ENCODE results near the gene SLC2A4RG.

Gene SLC2A4RG

DNA sequence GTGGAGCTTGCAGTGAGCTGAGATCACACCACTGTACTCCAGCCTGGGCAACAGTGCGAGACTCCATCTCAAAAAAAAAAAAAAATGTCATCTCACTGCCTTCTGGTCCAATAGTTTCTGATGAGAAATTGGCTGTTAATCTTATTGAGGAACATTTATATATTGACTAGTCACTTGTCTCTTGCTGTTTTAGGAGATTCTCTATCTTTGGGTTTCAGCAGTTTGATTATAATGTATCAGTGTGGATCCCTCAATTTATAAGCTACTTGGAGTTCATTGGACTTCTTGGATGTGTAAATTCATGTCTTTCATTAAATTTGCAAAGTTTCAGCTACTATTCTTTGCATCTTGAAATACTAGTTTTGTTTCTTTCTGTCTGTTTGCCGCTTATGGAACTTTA, 20.6 kb upstream of the SLC2A4RG start:
- TF ChIP-seq GATA3 (IDR thresholded peaks at IDR 0.05; ENCODE audit: low read depth, low read length) (no peak), GATA2 (IDR thresholded peaks at IDR 0.05; ENCODE audit: low read depth, low read length) (no peak)

DNA sequence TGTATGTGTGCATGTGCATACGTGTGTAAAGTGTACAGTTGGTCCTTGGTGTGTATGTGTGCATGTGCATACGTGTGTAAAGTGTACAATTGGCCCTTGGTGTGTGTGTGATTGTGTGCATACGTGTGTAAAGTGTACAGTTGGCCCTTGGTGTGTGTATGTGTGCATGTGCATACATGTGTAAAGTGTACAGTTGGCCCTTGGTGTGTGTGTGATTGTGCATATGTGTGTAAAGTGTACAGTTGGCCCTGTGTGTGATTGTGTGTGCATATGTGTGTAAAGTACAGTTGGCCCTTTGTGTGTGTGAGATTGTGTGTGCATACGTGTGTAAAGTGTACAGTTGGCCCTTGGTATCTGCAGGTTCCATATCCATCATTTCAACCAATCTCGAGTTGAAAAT, 8.2 kb upstream of the SLC2A4RG start:
- TF ChIP-seq GATA3 (IDR thresholded peaks at IDR 0.05; ENCODE audit: low read depth, low read length) (no peak), GATA2 (IDR thresholded peaks at IDR 0.05; ENCODE audit: low read depth, low read length) (no peak)

DNA sequence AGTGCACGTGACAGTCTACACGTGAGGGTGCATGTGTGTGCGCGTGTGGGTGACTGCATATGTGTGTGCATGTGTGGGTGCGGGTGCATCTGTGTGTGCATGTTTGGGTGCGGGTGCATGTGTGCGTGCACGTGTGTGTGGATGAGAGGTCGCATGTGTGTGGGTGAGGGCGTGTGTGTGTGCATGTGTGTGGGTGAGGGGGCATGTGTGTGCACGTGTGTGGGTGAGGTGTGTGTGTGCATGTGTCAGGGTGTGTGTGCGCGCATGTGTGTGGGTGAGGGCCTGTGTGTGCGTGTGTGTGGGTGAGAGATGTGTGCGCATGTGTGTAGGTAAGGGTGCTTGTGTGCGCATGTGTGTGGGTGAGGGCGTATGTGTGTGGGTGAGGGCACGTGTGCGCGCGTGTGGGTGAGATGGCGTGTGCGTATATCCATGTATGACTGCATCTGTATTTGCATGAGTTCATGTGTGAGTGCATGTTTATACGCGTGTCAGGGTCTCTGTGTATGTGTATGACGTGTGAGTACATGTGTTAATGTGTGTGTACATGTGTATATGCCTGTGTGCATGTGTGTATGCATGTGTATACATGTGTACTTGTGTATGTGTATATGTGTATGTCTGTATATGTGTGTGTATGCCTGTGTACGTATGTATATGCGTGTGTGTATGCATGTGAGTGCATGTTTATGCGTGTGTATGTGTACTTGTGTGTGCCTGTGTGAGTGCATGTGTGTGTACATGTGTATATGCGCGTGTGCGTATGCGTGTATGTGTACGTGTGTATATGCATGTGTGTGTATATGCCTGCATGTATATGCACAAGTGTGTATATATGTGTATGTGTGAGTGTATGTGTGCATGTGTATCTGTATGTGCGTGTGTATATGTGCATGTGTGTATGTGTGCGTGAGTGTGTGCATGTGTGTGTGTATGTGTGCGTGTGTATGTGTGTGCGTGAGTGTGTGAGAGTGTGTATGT, 7.2 kb upstream of the SLC2A4RG start:
- TF ChIP-seq GATA2 (IDR thresholded peaks at IDR 0.05; ENCODE audit: low read depth, low read length) (no peak), GATA3 (IDR thresholded peaks at IDR 0.05; ENCODE audit: low read depth, low read length) (no peak)

DNA sequence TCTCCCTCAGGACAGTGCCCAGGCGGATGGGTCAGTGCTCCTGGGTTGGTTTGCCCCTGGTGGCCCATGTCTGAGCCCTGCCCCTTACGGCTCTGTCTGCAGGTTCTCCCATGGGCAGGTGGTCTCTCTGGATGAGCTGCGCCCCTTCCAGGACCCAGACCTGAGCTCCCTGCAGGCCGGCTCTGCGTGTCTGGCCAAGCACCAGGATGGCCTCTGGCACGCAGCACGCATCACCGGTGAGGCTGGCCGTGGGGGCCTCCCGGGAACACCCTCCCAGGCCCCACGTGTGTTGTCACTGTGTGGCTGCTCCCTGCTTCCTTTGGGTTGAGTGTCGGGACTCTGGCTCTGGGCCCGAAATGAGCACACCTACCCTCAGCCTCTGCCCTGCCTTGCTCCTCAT, 6.5 kb upstream of the SLC2A4RG start:
- no peak for TF ChIP-seq GATA3 (IDR thresholded peaks at IDR 0.05; ENCODE audit: low read depth, low read length)
- no peak for TF ChIP-seq GATA2 (IDR thresholded peaks at IDR 0.05; ENCODE audit: low read depth, low read length)

DNA sequence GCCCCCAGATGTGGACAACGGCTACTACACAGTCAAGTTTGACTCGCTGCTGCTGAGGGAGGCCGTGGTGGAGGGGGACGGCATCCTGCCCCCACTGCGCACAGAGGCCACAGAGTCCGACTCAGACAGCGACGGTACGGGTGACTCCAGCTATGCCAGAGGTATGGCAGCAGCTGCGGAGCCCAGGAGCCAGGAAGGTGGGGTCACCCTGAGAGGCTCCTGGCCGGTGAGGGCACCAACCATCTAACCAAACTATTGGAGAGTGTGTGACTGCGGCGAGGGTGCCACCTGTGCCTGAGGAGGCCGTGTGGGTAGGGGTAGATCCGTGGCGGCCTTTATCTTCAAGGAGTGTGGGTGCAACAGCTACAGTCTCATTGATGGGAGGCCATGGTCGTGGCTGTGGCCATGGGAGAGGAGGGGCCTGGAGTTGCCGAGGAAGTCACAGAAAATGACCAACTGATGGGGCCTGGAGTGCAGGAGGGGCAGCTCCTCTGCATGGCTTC, 5.9 kb upstream of the SLC2A4RG start:
- TF ChIP-seq GATA2 (IDR thresholded peaks at IDR 0.05; ENCODE audit: low read depth, low read length): no peak
- TF ChIP-seq GATA3 (IDR thresholded peaks at IDR 0.05; ENCODE audit: low read depth, low read length): no peak

DNA sequence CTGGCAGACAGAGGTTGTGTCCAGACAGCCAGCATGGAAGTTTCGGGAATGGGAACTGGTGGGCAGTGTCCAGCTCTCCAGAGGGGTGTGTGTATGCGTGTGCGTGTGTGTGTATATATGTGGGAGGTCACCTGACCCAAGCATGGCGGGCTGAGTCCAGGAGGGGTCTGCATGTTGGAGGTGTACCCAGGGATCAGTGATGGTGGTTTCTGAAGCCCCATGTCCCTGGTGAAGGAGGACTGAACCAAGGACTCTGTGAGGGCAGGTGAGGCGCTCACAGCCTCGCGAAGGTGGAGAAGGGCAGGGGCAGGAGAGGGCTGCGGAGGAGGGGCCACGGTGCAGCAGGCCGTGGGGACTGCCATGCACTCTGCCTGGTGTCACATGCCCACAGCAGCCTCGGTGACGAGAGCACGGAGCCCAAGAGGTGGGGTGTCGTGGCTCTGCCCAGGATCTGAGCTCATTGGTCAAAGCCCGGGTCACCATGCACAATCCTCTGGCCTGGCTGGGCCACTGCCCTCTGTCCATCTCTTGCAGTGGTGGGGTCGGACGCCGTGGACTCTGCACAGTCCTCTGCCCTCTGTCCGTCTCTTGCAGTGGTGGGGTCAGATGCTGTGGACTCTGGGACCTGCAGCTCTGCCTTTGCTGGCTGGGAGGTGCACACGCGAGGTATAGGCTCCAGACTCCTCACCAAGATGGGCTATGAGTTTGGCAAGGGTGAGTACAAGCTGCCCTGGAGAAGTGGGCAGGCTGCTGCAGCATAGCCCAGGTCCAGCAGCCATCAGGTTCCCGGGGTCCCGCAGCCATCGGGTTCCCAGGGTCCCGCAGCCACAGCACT, 5.2 kb upstream of the SLC2A4RG start:
- no peak for TF ChIP-seq GATA3 (IDR thresholded peaks at IDR 0.05; ENCODE audit: low read depth, low read length)
- TF ChIP-seq GATA2 (IDR thresholded peaks at IDR 0.05; ENCODE audit: low read depth, low read length): no peak

DNA sequence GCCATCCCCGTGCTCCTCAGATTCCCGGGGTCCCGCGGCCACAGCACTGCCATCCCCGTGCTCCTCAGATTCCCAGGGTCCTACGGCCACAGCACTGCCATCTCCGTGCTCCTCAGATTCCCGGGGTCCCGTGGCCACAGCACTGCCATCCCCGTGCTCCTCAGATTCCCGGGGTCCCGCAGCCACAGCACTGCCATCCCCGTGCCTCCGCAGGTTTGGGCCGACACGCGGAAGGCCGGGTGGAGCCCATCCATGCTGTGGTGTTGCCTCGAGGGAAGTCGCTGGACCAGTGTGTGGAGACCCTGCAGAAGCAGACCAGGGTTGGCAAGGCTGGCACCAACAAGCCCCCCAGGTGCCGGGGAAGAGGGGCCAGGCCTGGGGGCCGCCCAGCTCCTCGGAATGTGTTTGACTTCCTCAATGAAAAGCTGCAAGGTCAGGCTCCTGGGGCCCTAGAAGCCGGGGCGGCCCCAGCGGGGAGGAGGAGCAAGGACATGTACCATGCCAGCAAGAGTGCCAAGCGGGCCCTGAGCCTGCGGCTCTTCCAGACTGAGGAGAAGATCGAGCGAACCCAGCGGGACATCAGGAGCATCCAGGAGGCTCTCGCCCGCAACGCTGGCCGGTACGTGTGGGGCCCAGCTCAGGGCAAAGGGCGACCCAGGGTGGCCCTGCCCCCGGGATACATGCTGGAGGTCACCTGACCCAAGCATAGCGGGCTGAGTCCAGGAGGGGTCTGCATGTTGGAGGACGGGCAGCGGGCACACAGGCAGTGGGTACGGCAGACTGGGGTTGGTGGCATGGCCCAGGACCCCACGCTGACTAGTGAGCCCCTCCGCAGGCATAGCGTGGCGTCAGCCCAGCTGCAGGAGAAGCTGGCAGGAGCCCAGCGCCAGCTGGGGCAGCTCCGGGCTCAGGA, 4.4 kb upstream of the SLC2A4RG start:
- no peak for TF ChIP-seq GATA2 (IDR thresholded peaks at IDR 0.05; ENCODE audit: low read depth, low read length)
- TF ChIP-seq GATA3 (IDR thresholded peaks at IDR 0.05; ENCODE audit: low read depth, low read length): no peak

DNA sequence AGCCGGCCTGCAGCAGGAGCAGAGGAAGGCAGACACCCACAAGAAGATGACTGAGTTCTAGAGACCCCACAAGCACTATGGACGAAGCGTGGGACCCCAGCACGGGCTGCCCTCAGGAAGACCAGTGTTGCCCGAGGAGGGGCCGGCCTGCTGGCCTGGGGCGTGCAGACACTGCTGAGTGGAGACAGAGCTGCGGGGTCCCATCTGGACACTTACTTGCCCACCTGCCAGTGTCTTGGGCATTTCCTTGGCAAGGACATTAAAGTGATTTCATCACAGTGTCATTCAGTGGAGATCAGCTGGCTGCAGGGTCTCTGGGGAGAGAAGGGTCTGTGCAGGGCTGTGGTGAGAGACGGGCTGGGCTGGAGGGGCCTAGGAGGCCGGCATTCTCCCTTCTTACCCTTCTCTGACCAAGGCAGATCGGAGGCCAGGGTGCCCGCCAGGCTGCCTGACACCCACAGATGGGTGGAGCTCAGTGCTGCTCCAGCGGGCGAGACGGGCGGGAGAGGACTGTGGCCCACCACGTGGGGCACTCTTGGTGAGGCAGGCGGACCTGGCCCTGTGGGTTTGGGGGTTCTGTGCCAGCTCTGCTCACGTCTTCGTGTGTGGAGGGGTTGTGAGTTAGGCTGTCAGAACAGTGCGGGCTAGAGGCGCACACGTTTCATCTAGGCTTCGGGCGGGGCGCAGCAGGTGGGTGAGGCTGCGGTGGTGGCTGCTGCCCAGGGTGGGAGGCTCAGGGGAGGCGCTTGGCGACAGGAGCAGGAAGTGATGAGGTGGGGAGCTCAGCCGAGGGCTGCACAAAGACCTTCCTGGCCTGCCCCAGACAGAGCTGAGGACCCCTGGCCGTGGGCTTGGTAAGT, 3.5 kb upstream of the SLC2A4RG start, which contains the start of gene LIME1:
TSS of gene LIME1 (plus strand) at position 806 of the 860 bp plus-strand sequence. CDS start 886 bp downstream, outside the sequence.
- TF ChIP-seq GATA3 (IDR thresholded peaks at IDR 0.05; ENCODE audit: low read depth, low read length) (no peak), GATA2 (IDR thresholded peaks at IDR 0.05; ENCODE audit: low read depth, low read length) (no peak)

DNA sequence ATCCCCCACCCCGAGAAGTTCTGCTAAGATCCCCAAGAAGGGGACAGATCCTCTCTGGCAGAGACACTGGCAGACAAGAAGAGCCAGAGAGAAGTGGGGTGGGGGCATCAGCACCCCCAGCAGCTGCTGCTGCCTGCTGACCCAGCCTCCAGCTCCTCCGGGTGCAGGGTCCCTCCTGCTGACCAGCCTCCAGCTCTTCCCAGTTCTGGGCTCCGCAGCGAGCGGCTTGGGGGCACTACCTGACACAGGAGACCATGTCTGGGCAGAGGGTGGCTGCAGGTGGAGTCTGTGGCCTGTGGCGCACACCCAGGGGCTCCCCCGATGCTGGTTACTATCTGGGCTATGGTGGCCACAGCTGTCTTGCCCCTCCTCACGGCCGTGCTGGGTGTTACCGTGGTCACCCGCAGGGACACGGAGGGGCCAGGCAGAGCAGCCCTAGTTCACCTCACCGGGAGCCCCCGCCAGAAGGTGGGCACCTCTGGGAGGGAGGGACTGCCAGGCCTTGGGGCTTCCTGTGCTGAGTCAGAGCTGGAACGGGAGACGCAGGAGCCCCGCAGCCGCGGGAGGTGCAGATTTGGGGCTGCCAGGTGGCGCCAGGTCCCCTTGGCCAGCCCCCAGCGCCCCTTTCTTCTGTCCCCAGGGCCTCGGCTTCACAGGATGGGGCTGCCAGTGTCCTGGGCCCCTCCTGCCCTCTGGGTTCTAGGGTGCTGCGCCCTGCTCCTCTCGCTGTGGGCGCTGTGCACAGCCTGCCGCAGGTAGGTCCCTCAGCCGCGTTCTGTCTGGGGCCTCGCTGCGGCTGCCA, 2.5 kb upstream of the SLC2A4RG start:
- TF ChIP-seq GATA3 (IDR thresholded peaks at IDR 0.05; ENCODE audit: low read depth, low read length) (no peak), GATA2 (IDR thresholded peaks at IDR 0.05; ENCODE audit: low read depth, low read length) (no peak)

DNA sequence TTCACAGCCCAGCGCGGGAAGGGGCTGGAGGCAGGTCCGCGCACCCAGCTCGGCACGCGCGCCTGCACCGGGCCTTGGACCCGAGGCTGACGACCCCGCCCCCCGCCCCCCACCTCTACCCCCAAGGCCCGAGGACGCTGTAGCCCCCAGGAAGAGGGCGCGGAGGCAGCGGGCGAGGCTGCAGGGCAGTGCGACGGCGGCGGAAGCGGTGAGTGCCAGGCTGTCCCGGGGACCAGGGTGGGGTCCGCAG, 2.0 kb upstream of the SLC2A4RG start:
- TF ChIP-seq GATA2 (IDR thresholded peaks at IDR 0.05; ENCODE audit: low read depth, low read length) (no peak), GATA3 (IDR thresholded peaks at IDR 0.05; ENCODE audit: low read depth, low read length) (no peak)

DNA sequence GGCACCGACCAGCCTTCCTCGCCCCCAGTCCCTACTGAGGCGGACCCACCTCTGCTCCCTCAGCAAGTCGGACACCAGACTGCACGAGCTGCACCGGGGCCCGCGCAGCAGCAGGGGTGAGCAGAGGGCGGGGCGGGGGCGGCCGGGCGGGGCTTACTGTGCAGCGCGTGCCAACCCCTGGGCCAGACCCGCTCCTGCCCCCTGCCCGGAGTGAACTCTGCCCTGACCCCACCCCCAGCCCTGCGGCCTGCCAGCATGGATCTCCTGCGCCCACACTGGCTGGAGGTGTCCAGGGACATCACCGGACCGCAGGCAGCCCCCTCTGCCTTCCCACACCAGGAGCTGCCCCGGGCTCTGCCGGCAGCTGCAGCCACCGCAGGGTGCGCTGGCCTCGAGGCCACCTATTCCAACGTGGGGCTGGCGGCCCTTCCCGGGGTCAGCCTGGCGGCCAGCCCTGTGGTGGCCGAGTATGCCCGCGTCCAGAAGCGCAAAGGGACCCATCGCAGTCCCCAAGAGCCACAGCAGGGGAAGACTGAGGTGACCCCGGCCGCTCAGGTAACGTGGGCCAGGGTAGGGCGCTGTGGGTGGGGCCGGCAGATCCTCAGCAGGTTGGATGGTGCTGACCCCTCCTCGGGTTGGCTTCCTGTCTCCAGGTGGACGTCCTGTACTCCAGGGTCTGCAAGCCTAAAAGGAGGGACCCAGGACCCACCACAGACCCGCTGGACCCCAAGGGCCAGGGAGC, 1.5 kb upstream of the SLC2A4RG start:
- TF ChIP-seq GATA3 (IDR thresholded peaks at IDR 0.05; ENCODE audit: low read depth, low read length): no peak
- TF ChIP-seq GATA2 (IDR thresholded peaks at IDR 0.05; ENCODE audit: low read depth, low read length): no peak
